HL-60/S4 treated with phorbol 12-myristate 13-acetate at 8.2 ng/mL for 4 days and 3 days (cell line): Measurements from ENCODE around the gene USP30.

Experiments
- in situ Hi-C: fragments of 300-500 bp; cut with MboI; formaldehyde crosslinking; loops from 2 replicates; pipeline ENCODE4 v1.15.0; 2022; ENCODE audit warnings: low sequenced_read_pairs

Gene USP30

GRCh38 chr12:109120557-109120956 is 68.2 kb downstream of the USP30 start:
- in situ Hi-C loops = no loop called here

GRCh38 chr12:109121346-109121880 is 69.0 kb downstream of the USP30 start:
- in situ Hi-C loops = no loop called here

GRCh38 chr12:109124878-109125648 is 72.7 kb downstream of the USP30 start:
- in situ Hi-C loops = no loop called here

- in situ Hi-C loops = no loop called here
Observed at GRCh38 chr12:109125791-109126190, 73.4 kb downstream of the USP30 start.

GRCh38 chr12:109126784-109127183 is 74.4 kb downstream of the USP30 start:
- in situ Hi-C loops = no loop called here

- in situ Hi-C loops = no loop called here
Observed at GRCh38 chr12:109127533-109128242, 75.3 kb downstream of the USP30 start.

GRCh38 chr12:109130297-109131153 is 78.1 kb downstream of the USP30 start:
- in situ Hi-C loops = no loop called here

GRCh38 chr12:109131154-109132050 is 79.0 kb downstream of the USP30 start:
- in situ Hi-C loops = no loop called here

GRCh38 chr12:109134186-109134917 is 82.0 kb downstream of the USP30 start:
- in situ Hi-C loops = no loop called here

GRCh38 chr12:109137055-109137454 is 84.7 kb downstream of the USP30 start:
- in situ Hi-C loops = no loop called here
